H1 (cell line): ENCODE data around the gene LMNB1. TPM values are rescaled to one million over a fixed set of nuclear protein-coding genes. Genes with fewer than 3 reads are reported as not detected.

Experiments
- CTCF ChIA-PET: fragments of 300-600 bp; sonication (Branson Sonifier 250); formaldehyde crosslinking; loops from one replicate; lab custom pipeline; 2021; ENCODE audit not compliant: partially characterized antibody; lab: Charles Lee
- POLR2A ChIA-PET: fragments of 300-600 bp; sonication (Branson Sonifier 250); formaldehyde crosslinking; loops from one replicate; lab custom pipeline; 2021; ENCODE audit warnings: inconsistent platforms; ENCODE audit not compliant: partially characterized antibody; lab: Charles Lee
- DNase-seq, 2 experiments: peaks; one replicate each; pipeline versions ENCODE4 v3.0.0 to v3.0.0-alpha.2; 2010 to 2022; ENCODE audit warnings: low spot score in 2 of 2, low read depth in 1 of 2, mixed read lengths in 1 of 2
- FAIRE-seq: peaks from 2 replicates; lab custom pipeline; 2011; peaks lifted over from hg19 to GRCh38; lab: Jason Lieb, UNC
- H2AFZ ChIP-seq: 2 replicates; pipeline ENCODE4 v1.8.1; 2012; ENCODE audit warnings: low read length, inconsistent platforms
- H2AK5ac ChIP-seq: 2 replicates; pipeline ENCODE4 v1.6.1; 2013; ENCODE audit warnings: low read depth, low read length
- H2BK120ac ChIP-seq: replicated peaks from 2 replicates; pipeline ENCODE3; 2013; ENCODE audit warnings: low read depth, low read length, inconsistent platforms
- H2BK12ac ChIP-seq: 2 replicates; pipeline ENCODE4 v1.6.1; 2013; ENCODE audit warnings: low read depth, low read length
- H2BK15ac ChIP-seq: 2 replicates; pipeline ENCODE4 v1.6.1; 2013; ENCODE audit warnings: low read length
- H2BK20ac ChIP-seq: 2 replicates; pipeline ENCODE4 v1.6.1; 2013; ENCODE audit warnings: low read length
- H2BK5ac ChIP-seq: 2 replicates; pipeline ENCODE4 v1.6.1; 2013; ENCODE audit warnings: low read depth, low read length
- H3K14ac ChIP-seq: 2 replicates; pipeline ENCODE4 v1.6.1; 2013; ENCODE audit warnings: inconsistent platforms; ENCODE audit not compliant: insufficient read length
- H3K18ac ChIP-seq: 2 replicates; pipeline ENCODE4 v1.6.1; 2013; ENCODE audit warnings: low read length; ENCODE audit errors: extremely low read depth
- H3K23ac ChIP-seq: 2 replicates; pipeline ENCODE4 v1.6.1; 2013; ENCODE audit warnings: inconsistent platforms; ENCODE audit not compliant: insufficient read length
- H3K23me2 ChIP-seq: 2 replicates; pipeline ENCODE4 v1.6.1; 2013; ENCODE audit warnings: low read depth, low read length
- H3K27ac ChIP-seq: 2 replicates; pipeline ENCODE4 v1.6.1; 2011; ENCODE audit warnings: low read depth, low read length, inconsistent platforms
- H3K27me3 ChIP-seq, 4 experiments: replicated peaks in 1 of 4; 1 replicate in 1 of 4; 2 replicates in 3 of 4; pipeline versions ENCODE4 v1.6.1 to v1.8.1; 2011 to 2013; ENCODE audit warnings: low read length in 3 of 4, mild to moderate bottlenecking in 3 of 4, inconsistent platforms in 2 of 4, mixed read lengths in 2 of 4, moderate library complexity in 1 of 4; ENCODE audit not compliant: control insufficient read depth in 3 of 4, insufficient read depth in 3 of 4; ENCODE audit errors: extremely low read depth in 1 of 4
- H3K36me3 ChIP-seq, 4 experiments: 2 replicates each; pipeline versions ENCODE4 v1.6.1 to v1.8.1; 2011 to 2013; ENCODE audit warnings: mild to moderate bottlenecking in 4 of 4, low read length in 3 of 4, moderate library complexity in 2 of 4, control low read depth in 1 of 4, inconsistent platforms in 1 of 4; ENCODE audit not compliant: insufficient read depth in 4 of 4, control insufficient read depth in 2 of 4
- H3K4ac ChIP-seq: replicated peaks from 2 replicates; pipeline ENCODE3; 2013; ENCODE audit warnings: low read length, low read depth, mixed read lengths, inconsistent platforms; ENCODE audit not compliant: insufficient read length
- H3K4me1 ChIP-seq, 4 experiments: replicated peaks in 1 of 4; 1 replicate in 1 of 4; 2 replicates in 3 of 4; pipeline versions ENCODE4 v1.6.1 to v1.8.1; 2011 to 2013; ENCODE audit warnings: low read length in 3 of 4, inconsistent platforms in 2 of 4, mixed read lengths in 1 of 4; ENCODE audit not compliant: insufficient read depth in 4 of 4, control insufficient read depth in 3 of 4
- H3K4me2 ChIP-seq, 2 experiments: 2 replicates each; pipeline versions ENCODE4 v1.6.1 to v1.8.1; 2011 to 2013; ENCODE audit warnings: low read depth in 2 of 2, low read length in 2 of 2, control low read depth in 1 of 2, inconsistent platforms in 1 of 2, mild to moderate bottlenecking in 1 of 2; ENCODE audit not compliant: insufficient read depth in 1 of 2
- H3K4me3 ChIP-seq, 4 experiments: fragments of 200-600, 300-600 bp in 1 of 4; sonication (generic), shearing (Covaris generic), sonication (Bioruptor Twin) in 1 of 4; 2 replicates each; pipeline versions ENCODE4 v1.5.1 to v1.8.1; 2011 to 2016; ENCODE audit warnings: low read length in 4 of 4, low read depth in 3 of 4, control low read depth in 2 of 4, inconsistent platforms in 2 of 4, mild to moderate bottlenecking in 2 of 4, mixed read lengths in 1 of 4, moderate library complexity in 1 of 4; ENCODE audit not compliant: insufficient read depth in 2 of 4; ENCODE audit errors: extremely low read depth in 1 of 4
- H3K56ac ChIP-seq: replicated peaks from 2 replicates; pipeline ENCODE3; 2013; ENCODE audit warnings: low read depth, mild to moderate bottlenecking, mixed read lengths, low read length, inconsistent platforms; ENCODE audit not compliant: insufficient read length
- H3K79me1 ChIP-seq: 2 replicates; pipeline ENCODE4 v1.6.1; 2013; ENCODE audit warnings: low read depth, low read length, control low read depth
- H3K79me2 ChIP-seq, 2 experiments: 2 replicates each; pipeline versions ENCODE4 v1.6.1 to v1.8.1; 2012 to 2013; ENCODE audit warnings: low read length in 2 of 2, mild to moderate bottlenecking in 2 of 2, inconsistent platforms in 1 of 2; ENCODE audit not compliant: insufficient read depth in 2 of 2, control insufficient read depth in 1 of 2
- H3K9ac ChIP-seq, 4 experiments: replicated peaks in 1 of 4; 1 replicate in 1 of 4; 2 replicates in 3 of 4; pipeline versions ENCODE4 v1.6.1 to v1.8.1; 2011 to 2013; ENCODE audit warnings: low read depth in 3 of 4, low read length in 3 of 4, control low read depth in 2 of 4, mild to moderate bottlenecking in 2 of 4, moderate library complexity in 2 of 4, inconsistent platforms in 1 of 4; ENCODE audit errors: extremely low read depth in 1 of 4
- H3K9me3 ChIP-seq, 2 experiments: 2 replicates each; pipeline versions ENCODE4 v1.6.1 to v1.8.1; 2012 to 2013; ENCODE audit warnings: mild to moderate bottlenecking in 2 of 2, moderate library complexity in 2 of 2, control low read depth in 1 of 2, inconsistent platforms in 1 of 2, low read depth in 1 of 2, low read length in 1 of 2, mixed read lengths in 1 of 2; ENCODE audit not compliant: insufficient read depth in 2 of 2
- H4K20me1 ChIP-seq, 2 experiments: replicated peaks in 1 of 2; 2 replicates each; pipeline versions ENCODE3 to v1.8.1; 2011 to 2013; ENCODE audit warnings: inconsistent platforms in 2 of 2, low read length in 2 of 2, mild to moderate bottlenecking in 1 of 2; ENCODE audit not compliant: insufficient read depth in 2 of 2, control insufficient read depth in 1 of 2
- H4K5ac ChIP-seq: 2 replicates; pipeline ENCODE4 v1.6.1; 2013; ENCODE audit warnings: low read length, low read depth, mixed read lengths, inconsistent platforms; ENCODE audit not compliant: insufficient read length
- H4K8ac ChIP-seq: 2 replicates; pipeline ENCODE4 v1.8.0; 2013; ENCODE audit warnings: mild to moderate bottlenecking, moderate library complexity, low read length, inconsistent platforms; ENCODE audit not compliant: insufficient read depth; ENCODE audit errors: extremely low read depth
- H4K91ac ChIP-seq: replicated peaks from 2 replicates; pipeline ENCODE3; 2013; ENCODE audit warnings: low read length, mixed read lengths, inconsistent platforms; ENCODE audit not compliant: insufficient read length
- ATF2 ChIP-seq: IDR thresholded peaks from 2 replicates; pipeline ENCODE4 v1.6.1; 2012; ENCODE audit warnings: low read length, inconsistent platforms
- BACH1 ChIP-seq: IDR thresholded peaks from 2 replicates; pipeline ENCODE4 v1.6.1; 2012; ENCODE audit warnings: low read length, improper control_type of control experiment
- BCL11A ChIP-seq, 2 experiments: IDR thresholded peaks; one replicate each; pipeline ENCODE4 v1.6.1; 2011; ENCODE audit warnings: low read depth in 2 of 2, low read length in 2 of 2, mild to moderate bottlenecking in 2 of 2
- EGR1 ChIP-seq: IDR thresholded peaks from 2 replicates; pipeline ENCODE4 v1.6.1; 2011; ENCODE audit warnings: low read depth, low read length, borderline replicate concordance
- FOSL1 ChIP-seq: IDR thresholded peaks from 2 replicates; pipeline ENCODE4 v1.6.1; 2011; ENCODE audit warnings: mild to moderate bottlenecking, low read depth, low read length, moderate library complexity; ENCODE audit not compliant: insufficient read depth
- KDM1A ChIP-seq: fragments of 200-600, 300-600 bp; sonication (generic); IDR thresholded peaks from 2 replicates; pipeline ENCODE4 v1.7.1; 2016; ENCODE audit warnings: mild to moderate bottlenecking, low read length, borderline replicate concordance
- SP2 ChIP-seq: IDR thresholded peaks from 2 replicates; pipeline ENCODE4 v1.6.1; 2012; ENCODE audit warnings: mild to moderate bottlenecking, low read length, inconsistent platforms
- TAF1 ChIP-seq: IDR thresholded peaks from 2 replicates; pipeline ENCODE4 v1.6.1; 2011; ENCODE audit warnings: mild to moderate bottlenecking, low read depth, low read length
- TBP ChIP-seq: IDR thresholded peaks from 2 replicates; pipeline ENCODE4 v1.6.1; 2011; ENCODE audit warnings: low read depth, low read length, improper control_type of control experiment
- TCF12 ChIP-seq: IDR thresholded peaks from 2 replicates; pipeline ENCODE4 v1.6.1; 2011; ENCODE audit warnings: low read depth, mild to moderate bottlenecking, low read length
- WGBS, 2 experiments: shearing (Covaris generic) in 1 of 2; methylation state at CpG; one replicate each; pipeline versions ENCODE4 v1.1.6 to v1.1.7; 2013 to 2015; ENCODE audit warnings: low lambda C conversion rate in 2 of 2, mixed read lengths in 2 of 2, inconsistent platforms in 1 of 2, low coverage in 1 of 2, missing lambda C conversion rate in 1 of 2; ENCODE audit not compliant: insufficient replicate concordance in 2 of 2, insufficient coverage in 1 of 2, insufficient read length in 1 of 2; ENCODE audit errors: extremely low coverage in 1 of 2, missing lambda C conversion rate in 1 of 2; 5-methylcytosine and 5-hydroxymethylcytosine counted together
- polyA plus RNA-seq, 7 experiments: library from polyadenylated mRNA; depleted of rRNA in 3 of 7; stranded (reverse) in 5 of 7; unstranded in 2 of 7; fragments of >200 nt in 5 of 7; fragments of 200-250 nt in 2 of 7; gene quantifications; 1 replicate in 5 of 7; 2 replicates in 1 of 7; 4 replicates in 1 of 7; pipeline versions ENCODE4 v1.2.1 to v1.2.3, GENCODE V29; 2011 to 2013; ENCODE audit warnings: missing spikeins in 2 of 7, mixed read lengths in 2 of 7
- total RNA-seq: library from RNA; stranded (reverse); fragmentation: NEBNext Ultra II Directional; extraction: Animal tissue kit (Norgen Biotek cat#: 25700); gene quantifications from 2 replicates; pipeline ENCODE4 v1.2.1, GENCODE V29; 2021
- TF ChIP-seq, protein P1 (sequence below): IDR thresholded peaks from 2 replicates; pipeline ENCODE4 v1.6.1; 2011; ENCODE audit warnings: low read length, improper control_type of control experiment

Gene LMNB1
- total and polyA plus RNA-seq, 2 of the 8 experiments (the other 6 are each of a cell fraction or from before 2014, with no cell fraction given): 73.5 to 225 TPM

DNA sequence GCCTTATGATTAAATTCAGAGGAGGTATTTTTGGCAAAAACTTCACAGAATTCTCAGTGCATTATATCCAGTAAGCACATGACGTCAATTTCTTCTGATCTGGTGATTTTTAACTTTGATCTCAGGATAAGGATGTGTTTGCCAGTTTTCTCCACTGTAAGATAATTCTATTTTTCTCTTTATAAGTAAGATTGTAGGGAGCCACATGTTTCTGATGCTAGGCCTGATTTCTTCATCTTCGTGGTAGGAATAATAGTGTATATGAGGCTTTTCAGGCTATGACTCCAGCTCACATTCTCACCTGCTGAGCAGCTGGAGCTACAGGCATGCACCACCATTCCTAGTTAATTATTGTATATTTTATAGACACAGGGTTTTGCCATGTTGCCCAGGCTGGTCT lies 32.1 kb upstream of the LMNB1 start:
- Histone ChIP-seq H4K20me1 (no peaks in the 10 kb centered on the region), H2BK5ac (no peak overlapping the region), H3K4me3 (no peak overlapping the region), H4K5ac (no peak overlapping the region), H3K23me2 (no peaks in the 10 kb centered on the region; the same call in 1 of the 2 replicates), H4K8ac (no peak overlapping the region), H3K9ac (no peak overlapping the region), H3K14ac (no peak overlapping the region), H3K79me1 (no peaks in the 10 kb centered on the region), H2BK120ac (no peak overlapping the region), H3K36me3 (no peaks in the 10 kb centered on the region), H3K9me3 (no peaks in the 10 kb centered on the region), H2BK20ac (peak overlapping the region; percentile 72; the same call in 1 of the 2 replicates), H3K4ac (no peak overlapping the region), H3K79me2 (no peaks in the 10 kb centered on the region), H2AFZ (no peak overlapping the region), H3K4me1 (peaks cover 0 to 7% (median 3%) of the 10 kb centered on the region in 4 experiments; a peak in 3 of 7 replicates), H2AK5ac (0 out of 2 replicates have a peak overlapping the region, but pooled peaks have one; percentile 20), H3K27me3 (no peaks in the 10 kb centered on the region), H4K91ac (no peak overlapping the region), H2BK12ac (0 out of 2 replicates have a peak overlapping the region, but pooled peaks have one; percentile 92), H2BK15ac (no peak overlapping the region), H3K18ac (no peak overlapping the region), H3K56ac (no peak overlapping the region), H3K27ac (no peak overlapping the region), H3K23ac (no peak overlapping the region), H3K4me2 (no peak overlapping the region)
- DNase-seq: no peak
- WGBS, 2 experiments: 88% methylated on average over 2 of the region's 2 CpGs; no CpG with 5 or more reads in 1 of the 2 experiments
- CTCF ChIA-PET: interaction anchor here (1.6 to 2.4 kb wide), 3 partner anchors 11 to 40 kb away, joined by 3 to 5 read pairs (median 5); no protein-coding TSS in a partner anchor
- POLR2A ChIA-PET: interaction anchor here (1.2 to 1.4 kb wide), 2 partner anchors 19 to 33 kb away, joined by 4 to 8 read pairs; partner anchors contain the start of gene LMNB1
- no peak for FAIRE-seq
- TF ChIP-seq BACH1: no peak
- TF ChIP-seq BCL11A (IDR thresholded peaks at IDR 0.05; ENCODE audit: low read depth in 2 of 2, low read length in 2 of 2): no peak
- no peak for TF ChIP-seq FOSL1
- no peak for TF ChIP-seq TBP
- no peak for TF ChIP-seq TCF12
- no peak for TF ChIP-seq ATF2
- no peak for TF ChIP-seq KDM1A
- TF ChIP-seq, protein P1, sequence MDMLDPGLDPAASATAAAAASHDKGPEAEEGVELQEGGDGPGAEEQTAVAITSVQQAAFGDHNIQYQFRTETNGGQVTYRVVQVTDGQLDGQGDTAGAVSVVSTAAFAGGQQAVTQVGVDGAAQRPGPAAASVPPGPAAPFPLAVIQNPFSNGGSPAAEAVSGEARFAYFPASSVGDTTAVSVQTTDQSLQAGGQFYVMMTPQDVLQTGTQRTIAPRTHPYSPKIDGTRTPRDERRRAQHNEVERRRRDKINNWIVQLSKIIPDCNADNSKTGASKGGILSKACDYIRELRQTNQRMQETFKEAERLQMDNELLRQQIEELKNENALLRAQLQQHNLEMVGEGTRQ: no peak
- TF ChIP-seq TAF1: no peak
- TF ChIP-seq SP2: no peak
- no peak for TF ChIP-seq EGR1
